ENCODE results near the gene HAP1.
"Not testable (repeated sequence)": the region's sequence is repeated elsewhere in the genome, so short reads cannot be mapped to it uniquely, and the experiment has no call there.

Gene HAP1

GRCh38 chr17:41734139-41734948, at the start of gene HAP1:
Gene HAP1, minus strand, starts transcription at chr17:41734643. Its CDS starts 9 bp downstream, at chr17:41734634.
- no peak for DNase-seq (ENCODE audit: low read depth)

GRCh38 chr17:41782142-41782541, 47.7 kb upstream of the HAP1 start:
- DNase-seq (ENCODE audit: low read depth), result no peak

GRCh38 chr17:41781404-41782110, 47.1 kb upstream of the HAP1 start:
- DNase-seq (ENCODE audit: low read depth), result no peak

GRCh38 chr17:41779954-41780353, 45.5 kb upstream of the HAP1 start:
- no peak for DNase-seq (ENCODE audit: low read depth)

GRCh38 chr17:41777574-41778188, 43.2 kb upstream of the HAP1 start:
- DNase-seq (ENCODE audit: low read depth), result no peak

- no peak for DNase-seq (ENCODE audit: low read depth)
These were observed 42.7 kb upstream of the HAP1 start for GRCh38 chr17:41777157-41777573.

- not testable (repeated sequence) for DNase-seq (ENCODE audit: low read depth)
These were observed 41.9 kb upstream of the HAP1 start for GRCh38 chr17:41776262-41776900.

- DNase-seq (ENCODE audit: low read depth), result no peak
These were observed 41.2 kb upstream of the HAP1 start for GRCh38 chr17:41775394-41776226.

- DNase-seq (ENCODE audit: low read depth), result no peak
These were observed 39.3 kb upstream of the HAP1 start for GRCh38 chr17:41773731-41774193.

- no peak for DNase-seq (ENCODE audit: low read depth)
These were observed 38.7 kb upstream of the HAP1 start for GRCh38 chr17:41773190-41773588.

GRCh38 chr17:41772586-41773189, 38.2 kb upstream of the HAP1 start:
- no peak for DNase-seq (ENCODE audit: low read depth)

GRCh38 chr17:41772218-41772585, 37.8 kb upstream of the HAP1 start:
- DNase-seq (ENCODE audit: low read depth), result no peak

GRCh38 chr17:41771389-41772206, 37.2 kb upstream of the HAP1 start:
- no peak for DNase-seq (ENCODE audit: low read depth)

GRCh38 chr17:41769985-41770384, 35.5 kb upstream of the HAP1 start:
- DNase-seq (ENCODE audit: low read depth), result no peak

GRCh38 chr17:41769346-41769862, 35.0 kb upstream of the HAP1 start:
- DNase-seq (ENCODE audit: low read depth), result no peak

GRCh38 chr17:41768682-41769288, 34.3 kb upstream of the HAP1 start:
- DNase-seq (ENCODE audit: low read depth), result no peak

GRCh38 chr17:41767324-41768042, 33.0 kb upstream of the HAP1 start:
- no peak for DNase-seq (ENCODE audit: low read depth)

- DNase-seq (ENCODE audit: low read depth), result no peak
These were observed 31.7 kb upstream of the HAP1 start for GRCh38 chr17:41766135-41766534.

GRCh38 chr17:41763327-41763726, 28.9 kb upstream of the HAP1 start:
- DNase-seq (ENCODE audit: low read depth), result no peak
